ENCODE measurements around the gene GATB.
A peak's percentile ranks its signal among the peaks of the same experiment; 100 is the strongest.

Gene GATB

GRCh38 chr4:151643564-151643963 lies 117.2 kb downstream of the GATB start:
- DNase-seq = no peak

DNA sequence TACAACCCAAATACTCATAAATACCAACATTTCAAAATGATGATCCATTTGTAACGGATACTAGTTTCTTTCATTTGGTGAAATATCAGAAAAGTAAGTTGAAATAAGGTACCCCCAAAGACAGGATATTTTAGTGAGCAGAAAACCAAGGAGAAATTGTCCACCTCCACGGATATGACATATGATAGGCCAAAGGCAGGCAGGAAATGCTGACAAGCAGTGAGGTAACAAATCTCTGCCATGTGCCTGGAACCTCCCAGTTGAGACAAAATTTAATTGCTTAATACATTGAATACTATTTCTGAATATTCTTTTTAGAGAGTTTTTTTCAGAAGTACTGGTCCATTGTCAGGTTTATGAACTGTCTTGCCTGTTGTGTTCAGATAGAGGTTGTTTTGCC lies 118.8 kb downstream of the GATB start:
- no peak for DNase-seq

DNA sequence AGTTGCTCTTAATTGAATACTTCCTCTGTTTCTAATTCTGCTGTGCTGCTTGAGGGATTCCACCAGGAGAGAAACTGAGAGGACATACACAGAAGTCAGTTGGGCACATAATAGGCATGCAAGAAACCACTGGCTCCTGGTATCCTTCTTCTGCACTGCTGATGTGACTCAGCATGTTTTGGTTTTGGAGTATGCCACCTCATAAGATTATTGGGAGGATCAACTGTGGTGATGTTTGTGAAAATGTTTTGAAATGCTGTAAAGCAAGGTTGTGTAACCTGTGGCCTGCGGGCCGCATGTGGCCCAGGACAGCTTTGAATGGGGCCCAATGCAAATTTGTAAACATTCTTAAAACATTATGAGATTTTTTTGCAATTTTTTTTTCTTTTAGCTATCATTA lies 119.6 kb downstream of the GATB start:
- no peak for DNase-seq

DNA sequence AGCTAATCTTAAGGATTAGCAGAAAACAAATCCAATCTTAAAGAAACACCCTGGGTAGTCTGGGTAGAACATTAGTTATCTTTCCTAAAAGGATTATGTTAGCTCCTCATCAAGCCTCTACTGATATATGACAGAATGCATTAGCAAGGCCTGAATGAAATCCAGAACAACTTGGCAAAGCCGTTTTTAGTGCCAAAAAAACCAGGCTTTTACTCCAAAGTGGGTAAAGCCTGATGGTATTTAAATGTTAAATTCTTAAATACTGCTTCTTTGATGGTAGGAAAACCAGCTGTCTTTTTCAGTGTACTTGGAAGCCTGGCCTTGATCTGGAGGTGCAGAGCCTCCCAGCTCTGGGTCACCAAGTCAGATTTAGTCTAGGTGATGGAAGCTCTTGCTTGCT lies 120.4 kb downstream of the GATB start:
- DNase-seq = no peak

GRCh38 chr4:151638295-151638858 lies 122.4 kb downstream of the GATB start:
- DNase-seq = no peak

GRCh38 chr4:151631349-151631748 lies 129.5 kb downstream of the GATB start:
- DNase-seq = no peak

DNA sequence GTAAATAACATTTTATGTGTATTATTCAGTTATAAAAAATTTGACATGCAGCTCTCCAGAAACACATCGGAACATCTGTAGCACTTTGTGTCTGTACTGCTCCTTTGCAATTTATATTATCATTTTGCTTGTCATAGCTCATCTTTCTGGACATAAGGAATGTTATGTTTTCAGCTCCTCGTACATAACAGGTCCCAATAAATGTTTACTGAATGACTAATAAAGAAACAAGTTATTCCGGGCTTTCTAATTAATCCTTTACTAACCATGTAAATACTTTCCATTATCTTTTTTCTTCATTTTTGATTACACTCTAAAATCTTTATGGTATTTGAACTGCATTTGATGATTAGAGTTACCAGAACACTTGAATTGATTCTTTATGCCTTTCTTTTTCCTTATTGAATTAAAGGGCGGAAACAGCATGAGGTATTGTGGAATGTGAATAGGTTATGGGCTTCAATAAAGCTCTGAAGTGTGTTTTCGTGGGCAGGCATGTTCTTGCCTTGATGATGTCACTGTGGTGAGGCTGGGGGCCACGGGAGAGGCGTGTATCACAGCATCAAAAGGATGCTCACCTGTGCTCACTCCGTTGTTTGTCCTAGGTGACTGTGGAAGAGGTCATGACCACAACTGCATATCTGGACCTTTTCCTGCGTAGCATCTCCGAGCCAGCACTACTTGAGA lies 131.6 kb downstream of the GATB start:
- no peak for DNase-seq

GRCh38 chr4:151628001-151628608 lies 132.7 kb downstream of the GATB start:
- no peak for DNase-seq

- DNase-seq = no peak
Observed at GRCh38 chr4:151627491-151627890, 133.3 kb downstream of the GATB start.

- DNase-seq = no peak
Observed at GRCh38 chr4:151626751-151627150, 134.1 kb downstream of the GATB start.

DNA sequence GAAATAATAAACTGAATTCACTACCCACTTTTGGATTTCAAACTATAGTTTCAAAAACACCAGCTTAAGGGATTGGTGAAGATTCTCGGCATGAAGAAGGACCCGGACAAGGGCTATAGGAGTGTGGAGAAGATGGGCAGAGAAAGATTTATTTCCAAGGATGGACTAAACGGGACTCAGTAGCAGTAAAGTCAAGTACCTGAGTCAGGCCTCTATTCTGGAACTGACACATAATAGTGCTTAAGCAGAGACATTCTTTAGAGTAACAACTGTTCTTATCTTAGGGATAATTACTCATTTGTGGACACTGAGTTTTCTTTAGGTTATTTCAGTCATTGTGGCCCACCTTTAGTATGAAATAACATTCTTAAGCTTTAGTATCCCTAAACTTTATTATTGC lies 134.6 kb downstream of the GATB start:
- no peak for DNase-seq

- peak; percentile 85 for DNase-seq
Observed at GRCh38 chr4:151624626-151625565, 135.9 kb downstream of the GATB start.

All from NCI-H2171 treated with DMSO at 0.1 percent for 48 hours (cell line).